GM10266 (cell line): ENCODE results near the gene MTA1.

Source experiments
- DNase-seq: peaks from one replicate; pipeline ENCODE4 v3.0.0; 2012; ENCODE audit errors: extremely low spot score
- TF ChIP-seq, protein P1 (sequence below): IDR thresholded peaks from 2 replicates; pipeline ENCODE4 v1.5.1; 2012; ENCODE audit warnings: mild to moderate bottlenecking, low read depth; ENCODE audit not compliant: control insufficient read depth, insufficient read depth; ENCODE audit errors: missing control alignments

The MTA1 gene

DNA sequence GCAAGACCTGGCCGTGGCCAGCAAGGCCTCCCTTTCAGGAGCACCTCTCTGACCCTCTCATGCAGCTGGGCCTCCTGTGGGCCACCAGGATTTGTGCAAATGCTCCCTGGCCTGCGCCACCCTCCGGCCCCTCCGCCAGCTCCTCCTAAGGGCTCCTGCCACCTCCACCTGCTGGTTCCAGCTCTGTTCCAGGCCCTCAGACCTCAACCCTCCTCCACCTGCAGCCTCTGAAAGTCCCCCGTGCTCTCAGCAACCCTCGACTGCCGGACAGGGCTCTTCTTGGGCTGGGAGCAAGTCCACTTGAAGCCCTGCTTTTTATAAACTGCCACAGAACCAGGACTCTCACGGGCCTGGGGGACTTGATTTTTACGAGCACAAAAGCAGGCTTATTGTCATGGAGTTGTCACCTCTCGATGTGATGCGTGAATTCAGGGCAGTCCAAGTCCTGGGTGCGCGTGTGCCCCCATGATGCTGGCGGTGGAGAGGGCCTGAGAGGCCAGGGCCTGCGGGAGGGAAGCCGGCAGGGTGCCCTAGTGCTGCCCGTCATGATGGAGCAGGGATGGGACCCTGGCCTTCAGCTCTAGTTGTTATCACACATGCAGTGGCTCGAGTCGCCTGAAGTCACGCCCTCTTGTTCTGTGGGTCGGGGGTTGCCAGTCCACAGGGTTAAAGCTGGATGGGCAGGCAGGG is 80.6 kb downstream of the MTA1 start:
- no peak for DNase-seq
- TF ChIP-seq, protein P1, sequence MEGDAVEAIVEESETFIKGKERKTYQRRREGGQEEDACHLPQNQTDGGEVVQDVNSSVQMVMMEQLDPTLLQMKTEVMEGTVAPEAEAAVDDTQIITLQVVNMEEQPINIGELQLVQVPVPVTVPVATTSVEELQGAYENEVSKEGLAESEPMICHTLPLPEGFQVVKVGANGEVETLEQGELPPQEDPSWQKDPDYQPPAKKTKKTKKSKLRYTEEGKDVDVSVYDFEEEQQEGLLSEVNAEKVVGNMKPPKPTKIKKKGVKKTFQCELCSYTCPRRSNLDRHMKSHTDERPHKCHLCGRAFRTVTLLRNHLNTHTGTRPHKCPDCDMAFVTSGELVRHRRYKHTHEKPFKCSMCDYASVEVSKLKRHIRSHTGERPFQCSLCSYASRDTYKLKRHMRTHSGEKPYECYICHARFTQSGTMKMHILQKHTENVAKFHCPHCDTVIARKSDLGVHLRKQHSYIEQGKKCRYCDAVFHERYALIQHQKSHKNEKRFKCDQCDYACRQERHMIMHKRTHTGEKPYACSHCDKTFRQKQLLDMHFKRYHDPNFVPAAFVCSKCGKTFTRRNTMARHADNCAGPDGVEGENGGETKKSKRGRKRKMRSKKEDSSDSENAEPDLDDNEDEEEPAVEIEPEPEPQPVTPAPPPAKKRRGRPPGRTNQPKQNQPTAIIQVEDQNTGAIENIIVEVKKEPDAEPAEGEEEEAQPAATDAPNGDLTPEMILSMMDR, result no peak

DNA sequence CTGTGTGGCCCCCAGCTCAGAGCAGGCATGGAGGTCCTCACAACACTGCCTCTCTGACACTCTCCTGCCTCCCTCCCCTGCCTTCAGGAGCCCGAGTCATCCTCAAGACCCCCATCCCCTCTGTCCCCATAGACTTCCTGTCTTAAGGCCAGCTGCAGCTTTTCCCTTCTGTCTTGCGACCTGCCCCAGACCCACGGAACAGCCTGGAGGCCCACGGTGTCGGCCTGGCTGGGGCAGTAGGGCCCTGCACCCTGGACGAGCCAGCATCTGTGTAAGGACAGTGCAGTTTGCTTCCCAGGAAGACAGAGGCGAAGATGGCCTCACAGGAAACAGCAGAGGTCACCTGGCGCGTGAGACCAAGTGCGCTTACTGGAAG is 81.1 kb downstream of the MTA1 start:
- TF ChIP-seq, protein P1, result no peak
- DNase-seq, result no peak

DNA sequence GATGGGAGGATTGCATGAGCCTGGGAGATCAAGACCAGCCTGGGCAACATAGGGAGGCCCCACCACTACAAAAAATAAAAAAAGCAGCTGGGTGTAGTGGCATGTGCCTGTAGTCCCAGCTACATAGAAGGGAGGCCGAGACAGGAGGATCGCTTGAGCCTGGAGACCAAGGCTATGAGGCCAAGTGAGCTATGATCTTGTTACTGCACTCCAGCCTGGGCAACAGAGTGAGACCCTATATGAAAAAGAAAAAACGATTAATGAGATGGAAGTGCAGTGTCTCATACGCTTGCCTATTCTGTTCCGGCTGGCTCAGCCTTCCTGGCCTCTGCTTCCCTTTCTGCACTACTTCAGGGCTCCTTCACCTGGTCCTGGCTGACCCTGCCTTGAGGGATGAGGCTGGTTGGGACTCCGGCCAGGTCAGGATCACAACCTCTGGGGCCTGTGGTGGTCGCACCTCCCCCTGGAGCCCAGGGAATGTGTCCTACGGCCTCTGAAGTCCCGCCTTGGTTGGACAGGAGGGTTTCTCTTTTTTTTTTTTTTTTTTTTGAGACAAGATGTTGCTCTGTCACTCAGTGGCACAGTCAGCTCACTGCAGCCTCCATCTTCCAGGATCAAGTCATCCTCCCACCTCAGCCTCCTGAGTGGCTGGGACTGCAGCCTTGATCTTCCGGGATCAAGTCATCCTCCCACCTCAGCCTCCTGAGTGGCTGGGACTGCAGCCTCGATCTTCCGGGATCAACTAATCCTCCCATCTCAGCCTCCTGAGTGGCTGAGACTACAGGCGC is 82.1 kb downstream of the MTA1 start:
- no peak for DNase-seq
- TF ChIP-seq, protein P1, result no peak

DNA sequence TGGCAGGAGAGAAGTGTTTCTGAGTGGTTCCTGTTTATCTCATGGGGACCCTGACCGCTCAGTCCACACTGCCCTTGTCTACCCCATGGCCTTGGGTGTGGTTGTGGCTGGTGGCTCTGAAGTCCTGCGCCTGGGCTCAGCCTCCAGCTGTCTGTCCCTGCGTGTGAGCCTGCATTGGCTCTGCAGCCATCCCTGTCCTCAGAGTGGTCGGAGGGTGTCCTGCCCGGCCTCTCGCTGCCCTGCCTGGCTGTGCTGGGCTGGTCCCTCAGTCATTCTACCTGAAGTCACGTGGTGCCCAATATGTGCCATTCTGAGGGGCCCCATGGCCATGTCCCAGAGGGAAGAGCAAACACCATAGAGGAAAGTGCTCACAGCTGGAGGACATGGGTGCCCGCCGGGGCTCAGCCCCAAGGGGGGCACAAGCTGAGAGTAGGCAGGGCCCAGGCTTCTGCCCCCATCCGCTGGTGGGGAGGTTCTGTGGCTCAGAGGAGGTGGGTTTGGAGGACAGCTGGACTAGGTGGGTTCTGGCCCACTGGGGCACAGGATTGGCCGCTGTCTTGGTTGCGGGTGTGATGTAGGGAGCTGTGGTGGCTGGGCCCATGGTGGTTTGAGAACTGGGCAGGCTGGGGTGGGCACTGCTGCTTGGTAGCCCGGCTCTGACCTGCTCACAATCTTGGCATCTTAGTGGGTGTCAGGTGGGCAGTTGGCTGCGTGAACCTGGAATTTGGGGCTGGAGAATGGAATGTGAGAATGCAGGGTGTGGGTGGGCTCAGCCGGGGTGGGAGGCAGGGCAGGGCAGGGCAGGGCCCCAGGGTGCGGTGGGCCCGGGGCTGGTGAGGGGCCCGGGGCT is 83.0 kb downstream of the MTA1 start:
- no peak for DNase-seq
- TF ChIP-seq, protein P1, result no peak

DNA sequence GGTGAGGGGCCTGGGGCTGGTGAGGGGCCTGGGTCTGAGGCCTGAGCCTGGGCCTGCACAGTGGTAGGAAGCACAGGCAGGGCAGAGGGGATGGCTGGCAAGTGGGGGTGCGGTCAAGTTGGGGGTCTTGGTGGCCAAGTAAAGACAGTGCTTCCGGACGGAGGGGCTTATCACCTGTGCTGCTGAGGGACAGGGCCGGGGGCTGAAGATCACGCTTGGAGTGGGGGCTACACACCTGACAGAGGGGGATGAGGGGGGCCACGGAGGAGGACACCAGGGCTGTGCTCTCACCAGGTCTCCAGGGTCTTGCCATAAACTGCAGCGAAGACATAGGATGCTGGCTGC is 83.6 kb downstream of the MTA1 start:
- TF ChIP-seq, protein P1, result no peak

DNA sequence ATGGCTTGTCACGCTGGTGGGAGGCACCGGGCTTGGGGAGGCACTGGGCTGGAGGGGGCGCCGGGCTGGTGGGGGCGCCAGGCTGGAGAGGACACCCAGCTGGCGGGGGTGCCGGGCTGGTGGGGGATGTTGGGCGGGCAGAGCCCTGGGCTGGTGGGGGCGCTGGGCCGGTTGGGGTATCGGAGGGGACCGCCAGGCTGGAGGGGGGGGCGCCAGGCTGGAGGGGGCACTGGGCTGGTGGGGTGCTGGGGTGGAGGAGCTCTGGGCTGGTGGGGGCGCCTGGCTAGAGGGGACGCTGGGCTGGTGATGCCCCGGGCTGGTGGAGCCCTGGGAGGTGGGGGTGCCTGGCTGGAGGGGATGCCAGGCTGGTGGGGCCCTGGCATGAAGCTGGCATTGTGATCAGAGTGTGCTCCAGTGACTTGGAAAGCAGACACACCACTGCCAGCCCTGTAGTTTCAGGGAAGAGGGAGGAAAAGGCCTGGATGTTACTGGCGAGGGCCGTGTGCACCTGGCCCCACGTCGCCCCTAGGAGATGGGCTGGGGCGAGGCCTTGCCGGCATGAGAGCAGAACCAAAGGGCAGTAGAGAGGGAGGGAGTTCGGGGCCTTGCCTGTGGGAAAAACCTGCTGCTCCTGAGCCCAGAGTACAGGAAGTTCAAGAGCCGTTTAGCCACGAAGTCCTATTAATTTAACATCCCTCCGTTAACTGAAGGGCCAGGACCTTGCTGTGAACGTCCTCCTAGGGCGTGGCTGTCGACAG is 84.5 kb downstream of the MTA1 start:
- no peak for DNase-seq
- TF ChIP-seq, protein P1, result no peak

More for the DNA sequence above, 83.6 kb downstream of the MTA1 start:
- no peak for DNase-seq
